PC-9 (cell line): ENCODE data around the gene ZYG11B.

Experiments
- EZH2 ChIP-seq: fragments of 200-600 bp; sonication (generic); IDR thresholded peaks from 2 replicates; pipeline ENCODE4 v1.8.0; 2017; ENCODE audit warnings: antibody characterized with exemption, low read depth
- TF ChIP-seq, protein P1 (sequence below): fragments of 200-600 bp; sonication (generic); conservative IDR thresholded peaks from 2 replicates; pipeline ENCODE4 v1.6.1; 2017; ENCODE audit warnings: mixed run types, antibody characterized with exemption, mild to moderate bottlenecking, moderate library complexity

DNA sequence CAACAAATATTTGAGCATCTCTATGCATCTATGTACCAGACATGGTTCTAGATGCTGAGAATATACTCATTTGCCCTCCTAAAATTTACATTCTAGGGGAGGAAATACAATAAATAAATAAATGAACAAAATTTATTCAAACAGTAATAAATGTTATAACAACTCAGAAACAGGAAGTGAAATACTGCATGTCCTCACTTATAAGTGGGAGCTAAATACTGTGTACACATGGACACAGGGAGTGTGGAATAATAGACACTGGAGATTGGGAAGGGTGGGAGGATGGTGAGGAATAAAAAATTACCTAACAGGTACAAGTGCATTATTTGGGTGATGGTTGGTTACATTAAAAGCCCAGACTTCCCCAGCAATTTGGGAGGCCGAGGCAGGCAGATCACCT, 32.4 kb upstream of the ZYG11B start:
- TF ChIP-seq, protein P1, sequence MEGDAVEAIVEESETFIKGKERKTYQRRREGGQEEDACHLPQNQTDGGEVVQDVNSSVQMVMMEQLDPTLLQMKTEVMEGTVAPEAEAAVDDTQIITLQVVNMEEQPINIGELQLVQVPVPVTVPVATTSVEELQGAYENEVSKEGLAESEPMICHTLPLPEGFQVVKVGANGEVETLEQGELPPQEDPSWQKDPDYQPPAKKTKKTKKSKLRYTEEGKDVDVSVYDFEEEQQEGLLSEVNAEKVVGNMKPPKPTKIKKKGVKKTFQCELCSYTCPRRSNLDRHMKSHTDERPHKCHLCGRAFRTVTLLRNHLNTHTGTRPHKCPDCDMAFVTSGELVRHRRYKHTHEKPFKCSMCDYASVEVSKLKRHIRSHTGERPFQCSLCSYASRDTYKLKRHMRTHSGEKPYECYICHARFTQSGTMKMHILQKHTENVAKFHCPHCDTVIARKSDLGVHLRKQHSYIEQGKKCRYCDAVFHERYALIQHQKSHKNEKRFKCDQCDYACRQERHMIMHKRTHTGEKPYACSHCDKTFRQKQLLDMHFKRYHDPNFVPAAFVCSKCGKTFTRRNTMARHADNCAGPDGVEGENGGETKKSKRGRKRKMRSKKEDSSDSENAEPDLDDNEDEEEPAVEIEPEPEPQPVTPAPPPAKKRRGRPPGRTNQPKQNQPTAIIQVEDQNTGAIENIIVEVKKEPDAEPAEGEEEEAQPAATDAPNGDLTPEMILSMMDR, result no peak
- TF ChIP-seq EZH2, result no peak
